Activated T-helper 1 cell treated with Interleukin-2 at 50 U/mL for 16 hours (primary cell): ENCODE results near the gene QRICH2.
A peak's percentile ranks its signal among the peaks of the same experiment; 100 is the strongest.
"Not testable (repeated sequence)": the region's sequence is repeated elsewhere in the genome, so short reads cannot be mapped to it uniquely, and the experiment has no call there.

Experiments
- DNase-seq: peaks from one replicate; pipeline ENCODE4 v3.0.0-alpha.2; 2020; ENCODE audit warnings: low read depth

Gene QRICH2

DNA sequence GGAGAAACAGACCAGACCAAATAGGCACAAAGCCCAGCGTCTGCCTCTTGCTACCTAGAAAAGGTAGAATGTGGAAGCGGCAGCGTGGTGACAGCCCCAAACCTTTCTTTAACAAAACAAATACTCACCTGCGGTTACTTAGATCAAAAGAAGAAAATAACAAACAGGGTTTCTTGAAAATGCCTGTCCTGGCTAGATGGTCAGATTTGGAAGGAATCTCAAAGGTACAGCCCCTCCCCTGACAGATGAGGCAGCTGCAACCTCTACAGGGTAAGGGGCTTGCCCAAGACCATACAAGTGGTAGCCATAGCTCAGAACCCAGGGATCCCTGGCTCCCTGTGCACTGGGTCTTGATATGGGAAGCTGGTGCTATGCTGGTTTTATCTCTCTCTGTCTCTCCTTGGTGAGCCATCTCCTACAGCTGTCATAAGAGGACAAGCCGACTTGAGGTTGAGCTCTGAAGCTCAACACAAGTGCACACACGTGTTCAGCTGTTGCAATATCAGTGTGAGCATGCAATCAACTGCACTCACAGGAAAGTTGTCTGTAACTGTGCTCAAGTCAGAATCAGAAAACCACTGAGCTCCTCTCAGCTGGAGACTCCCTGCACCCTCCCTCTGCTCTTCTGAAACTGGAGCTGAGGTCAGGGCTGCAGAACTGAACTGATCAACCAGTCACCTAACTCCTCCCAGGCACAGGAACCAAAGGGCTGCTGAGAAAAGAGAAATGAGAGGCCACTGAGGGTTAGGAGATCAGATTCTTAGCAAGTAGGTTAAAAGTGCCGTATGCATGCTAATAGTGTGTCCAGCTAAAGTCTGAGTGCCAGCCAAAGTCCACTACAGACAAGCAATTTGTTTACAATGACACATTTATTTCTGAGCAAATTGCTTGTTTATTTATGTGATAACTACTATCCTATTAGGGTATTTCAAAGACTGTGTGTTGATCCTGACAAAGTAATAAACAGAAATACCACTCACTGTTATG, 61.7 kb downstream of the QRICH2 start:
- DNase-seq: no peak

DNA sequence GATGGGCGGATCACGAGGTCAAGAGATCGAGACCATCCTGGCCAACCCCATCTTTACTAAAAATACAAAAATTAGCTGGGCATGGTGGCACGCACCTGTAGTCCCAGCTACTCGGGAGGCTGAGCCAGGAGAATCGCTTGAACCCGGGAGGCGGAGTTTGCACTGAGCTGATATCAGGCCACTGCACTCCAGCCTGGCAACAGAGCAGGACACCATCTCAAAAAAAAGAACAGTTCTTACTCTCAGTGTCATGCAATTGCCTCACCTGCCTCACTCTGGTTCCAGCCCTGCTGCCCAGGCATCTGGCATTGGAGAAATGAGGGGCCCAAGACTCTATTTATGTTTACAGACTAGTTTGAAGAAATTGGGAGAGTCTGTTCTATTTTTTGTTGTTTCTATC, 63.4 kb downstream of the QRICH2 start:
- DNase-seq: not testable (repeated sequence)

DNA sequence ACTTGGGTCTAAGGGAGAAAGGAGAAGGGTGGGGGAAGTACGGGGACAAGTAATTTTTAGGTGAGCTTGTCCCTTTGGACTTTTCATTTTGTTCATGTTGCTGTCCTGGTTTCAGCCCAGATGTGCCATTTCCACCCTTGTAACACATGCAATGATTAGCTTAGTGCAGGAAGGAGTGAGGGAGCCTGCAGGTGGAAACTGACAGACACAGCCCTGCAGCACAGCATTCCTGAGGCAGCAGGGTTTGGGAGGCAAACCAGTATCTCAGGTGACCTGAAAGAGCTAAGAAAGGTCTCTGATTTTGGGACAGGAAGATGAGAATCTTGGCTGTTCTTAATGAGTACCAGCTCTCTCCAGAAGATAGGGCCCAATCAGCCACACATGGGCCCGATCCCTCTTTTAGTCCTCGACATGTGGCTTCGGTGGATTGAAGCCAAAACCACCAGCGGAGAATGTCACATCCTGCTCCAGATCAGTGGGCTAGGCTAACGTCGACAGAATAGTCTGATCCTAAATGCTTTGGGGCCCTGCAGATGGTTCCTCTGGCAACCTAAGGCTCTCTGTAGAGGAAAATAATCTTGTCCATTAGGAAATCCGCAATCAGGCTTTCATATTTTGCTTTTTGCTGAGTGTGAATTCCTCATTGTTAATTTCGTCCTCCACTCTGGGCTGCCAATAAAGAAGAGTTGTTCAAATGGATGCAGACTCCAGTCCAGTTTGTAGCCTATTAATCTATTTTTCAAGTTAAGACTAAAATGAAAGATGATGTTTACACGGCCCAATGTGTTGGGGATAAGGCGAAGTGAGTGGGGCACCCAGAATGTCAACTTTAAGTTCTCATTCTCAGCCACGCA, 64.0 kb downstream of the QRICH2 start:
- DNase-seq: no peak

DNA sequence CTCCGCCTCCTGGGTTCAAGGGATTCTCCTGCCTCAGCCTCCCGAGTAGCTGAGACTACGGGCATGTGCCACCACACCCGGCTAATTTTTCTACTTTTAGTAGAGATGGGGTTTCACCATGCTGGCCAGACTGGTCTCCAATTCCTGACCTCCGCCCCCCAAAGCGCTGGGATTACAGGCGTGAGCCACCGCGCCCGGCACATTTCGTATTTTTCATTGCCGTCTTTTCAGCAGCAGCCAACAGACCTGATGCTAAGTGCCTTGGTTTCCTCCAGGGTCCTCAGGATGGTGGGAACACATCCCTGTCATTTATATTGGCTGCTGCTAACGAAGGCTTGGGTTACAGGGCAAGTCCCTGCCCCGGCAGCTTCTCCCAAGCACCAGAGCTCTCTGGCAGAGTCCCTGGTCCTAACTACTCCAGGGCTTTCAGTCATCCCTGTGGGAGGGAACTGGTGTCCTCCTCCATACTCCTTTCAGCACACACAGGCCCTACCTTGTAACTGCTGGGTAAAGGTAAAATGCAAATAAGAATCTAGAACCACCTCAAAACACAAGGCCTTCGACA, 66.3 kb downstream of the QRICH2 start:
- no peak for DNase-seq

DNA sequence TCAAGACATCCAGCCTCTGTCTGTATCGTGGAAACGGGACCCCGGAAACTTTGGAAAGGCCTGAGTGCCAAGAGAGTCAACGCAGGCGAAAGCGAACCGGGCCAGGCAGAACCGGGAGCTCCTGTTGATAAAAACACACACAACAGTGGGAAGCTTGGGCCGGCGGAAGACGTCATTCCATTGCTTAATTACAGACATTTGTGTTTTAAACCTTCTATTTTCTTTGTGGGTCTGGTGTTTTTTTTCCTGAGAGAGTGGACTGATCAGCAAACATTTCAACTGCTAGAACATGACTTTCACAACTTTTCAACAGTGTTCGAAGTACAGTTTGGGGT, 66.9 kb downstream of the QRICH2 start:
- DNase-seq: no peak

DNA sequence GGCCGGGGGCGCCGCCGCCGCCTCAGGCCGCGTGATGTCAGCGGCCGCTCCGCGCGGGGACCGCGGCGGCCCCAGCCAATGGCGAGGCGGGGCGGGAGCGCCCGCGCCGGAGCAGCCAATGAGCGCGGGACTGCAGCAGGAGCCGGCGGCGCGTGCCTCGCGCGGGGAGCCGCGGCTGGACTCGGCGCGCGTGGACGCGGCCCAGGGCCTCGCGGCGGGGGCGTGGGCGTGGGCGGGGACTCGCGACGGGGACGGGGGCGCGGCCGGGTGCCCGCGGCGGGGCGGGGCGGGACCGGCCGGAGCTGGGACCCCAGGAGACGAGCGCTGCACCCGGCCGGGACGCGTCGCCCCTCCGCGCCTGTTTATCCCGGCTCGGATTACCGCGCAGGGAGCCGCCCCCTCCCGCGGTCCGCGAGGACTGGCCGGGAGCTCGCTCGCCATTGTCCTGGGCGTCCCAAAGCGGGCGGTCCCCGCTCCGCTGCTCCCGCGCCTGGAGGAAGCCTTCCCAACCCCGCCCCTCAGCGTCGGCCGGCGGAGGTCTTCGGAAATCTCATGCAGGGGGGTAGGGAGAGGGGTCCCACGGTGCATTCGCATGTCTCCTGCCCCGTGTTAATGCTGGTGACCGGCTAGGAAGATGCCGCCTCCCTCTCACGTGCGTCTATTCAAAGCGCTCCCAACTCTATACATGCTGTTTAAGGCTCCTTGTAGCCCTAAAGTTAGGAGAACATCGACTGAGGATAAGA, 67.4 kb downstream of the QRICH2 start, which contains the start of gene RNF157:
Gene RNF157, minus strand, starts transcription at position 33 of the 743 bp plus-strand sequence. CDS start 253 bp downstream, outside the sequence.
- DNase-seq: peak; percentile 68

DNA sequence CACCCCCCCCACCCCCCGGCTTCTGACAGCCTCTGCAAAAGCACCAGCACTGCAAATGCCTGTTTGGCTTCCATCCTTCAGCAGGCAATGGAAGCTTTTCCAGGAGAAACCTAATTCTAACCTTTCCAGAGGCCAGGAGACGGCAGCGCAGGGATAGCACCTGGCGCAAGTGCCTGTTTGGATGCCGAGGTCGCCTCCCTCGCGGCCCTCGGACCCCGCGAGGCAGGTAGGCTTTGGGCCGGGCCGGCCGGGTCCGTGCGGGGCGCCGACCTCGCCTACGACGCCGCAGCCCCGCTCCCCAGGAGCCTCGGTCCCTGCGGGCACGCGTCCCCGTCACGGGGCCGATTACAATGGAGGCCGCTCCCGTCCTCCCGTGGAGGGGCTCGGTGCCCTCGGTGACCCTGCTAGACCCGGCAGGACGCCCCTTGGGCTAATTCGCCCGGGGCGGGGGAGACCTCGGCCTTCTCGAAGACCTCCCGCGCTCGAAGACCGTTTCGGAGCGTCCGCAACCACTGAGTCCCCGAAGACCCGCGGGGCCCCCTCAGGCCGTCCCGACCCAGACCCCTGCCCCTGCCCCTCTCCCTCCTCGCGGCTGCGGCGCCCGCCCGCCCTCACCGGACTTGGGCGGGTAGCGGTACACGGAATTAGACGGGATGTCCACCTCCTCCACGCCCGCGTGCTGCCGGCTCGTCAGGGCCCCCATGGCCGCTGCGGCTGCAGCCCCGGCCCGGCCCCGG, 68.4 kb downstream of the QRICH2 start:
- no peak for DNase-seq

DNA sequence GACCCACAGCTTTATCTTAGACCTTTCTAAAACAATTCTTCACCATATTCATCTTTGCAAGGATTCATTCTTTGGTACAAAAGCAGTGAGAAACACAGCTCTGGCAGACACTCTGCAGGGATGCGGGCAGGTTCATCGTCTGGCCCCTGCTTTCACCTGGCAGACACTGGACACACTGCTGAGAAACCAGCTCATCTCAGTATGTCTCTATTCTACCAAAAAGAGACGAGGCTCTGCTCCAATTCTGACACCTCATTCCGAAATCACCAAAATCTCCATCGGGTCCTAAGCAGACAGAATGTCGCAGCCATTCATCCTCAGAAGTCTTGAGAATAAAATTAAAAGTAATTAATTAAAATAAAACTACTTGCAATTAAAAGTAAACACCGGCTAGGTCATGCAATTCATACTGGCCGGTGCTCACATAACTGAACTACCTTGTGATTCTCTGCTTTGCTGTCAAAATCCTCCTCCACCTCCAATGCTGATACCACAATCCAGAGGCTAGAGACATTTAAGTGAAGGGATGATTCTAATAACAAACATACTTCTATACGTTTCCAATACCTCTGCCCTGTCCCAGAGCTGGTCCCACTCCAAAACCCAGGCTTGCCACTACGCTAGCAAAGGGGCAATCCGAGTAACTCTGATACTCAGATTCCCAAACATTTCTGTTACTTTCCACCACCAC, 69.1 kb downstream of the QRICH2 start:
- no peak for DNase-seq

DNA sequence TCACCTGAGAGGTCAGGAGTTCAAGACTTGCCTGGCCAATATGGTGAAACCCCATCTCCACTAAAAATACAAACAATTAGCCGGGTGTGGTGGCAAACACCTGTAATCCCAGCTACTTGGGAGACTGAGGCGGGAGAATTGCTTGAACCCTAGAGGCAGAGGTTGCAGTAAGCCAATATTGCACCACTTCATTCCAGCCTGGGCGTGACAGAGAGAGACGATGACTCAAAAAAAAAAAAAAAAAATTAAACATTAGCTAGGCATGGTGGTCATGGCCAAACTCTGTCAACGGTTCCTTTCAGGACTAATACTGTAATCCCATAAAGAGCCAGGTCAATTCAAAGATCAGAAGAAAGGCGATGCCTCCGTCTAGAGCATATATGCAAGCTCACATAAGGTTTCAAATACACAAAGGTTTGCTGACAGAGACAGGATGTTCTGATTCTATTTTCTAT, 70.2 kb downstream of the QRICH2 start:
- DNase-seq: no peak

DNA sequence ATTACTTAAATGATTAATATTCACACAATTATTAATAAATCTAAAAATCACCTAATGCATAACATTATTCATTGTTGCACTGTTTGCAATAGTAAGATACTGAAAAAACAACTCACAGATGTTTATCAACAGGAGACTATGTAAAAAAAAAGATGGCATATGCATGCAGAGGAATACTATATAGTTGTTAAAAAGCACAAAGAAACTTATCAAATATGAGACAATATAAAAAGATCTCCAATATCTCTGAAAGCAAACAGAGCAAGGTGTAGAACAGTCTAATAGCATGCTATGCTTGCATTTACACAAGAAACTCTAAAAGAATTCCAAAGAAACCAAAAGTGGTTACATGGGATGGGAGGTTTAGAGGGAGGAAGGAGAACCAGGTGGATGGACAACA, 71.5 kb downstream of the QRICH2 start:
- DNase-seq: no peak

DNA sequence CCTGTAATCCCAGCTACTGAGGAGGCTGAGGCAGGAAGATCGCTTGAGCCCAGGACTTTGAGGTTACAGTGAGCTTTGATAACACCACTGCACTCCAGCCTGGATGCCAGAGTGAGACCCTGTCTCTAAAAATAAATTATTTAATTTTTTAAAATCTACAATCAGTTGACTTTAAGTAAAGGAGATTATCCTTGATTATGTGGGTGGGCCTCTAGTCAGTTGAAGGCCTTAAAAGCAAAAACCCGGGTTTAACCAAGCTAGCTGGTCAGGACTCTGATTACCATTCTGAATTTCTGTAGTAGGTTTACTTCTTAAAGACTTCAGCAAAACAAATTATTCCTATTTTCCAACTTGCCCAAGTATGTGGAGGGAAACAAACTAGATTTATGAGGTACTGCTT, 72.2 kb downstream of the QRICH2 start:
- DNase-seq: no peak

DNA sequence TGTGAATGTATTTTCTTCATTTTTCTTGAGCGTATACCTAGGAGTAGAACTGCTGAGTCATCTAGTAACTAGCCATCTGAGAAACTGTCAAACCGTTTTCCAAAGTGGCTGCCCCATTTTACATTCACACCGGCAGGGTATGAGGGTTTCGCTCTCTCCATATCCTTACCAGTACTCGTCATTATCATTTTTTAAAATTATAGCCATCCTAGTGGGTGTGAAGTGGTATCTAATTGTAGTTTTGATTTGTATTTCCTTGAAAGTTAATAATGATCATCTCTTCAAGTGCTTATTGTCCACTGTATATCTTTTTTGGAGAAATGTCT, 73.8 kb downstream of the QRICH2 start:
- no peak for DNase-seq

DNA sequence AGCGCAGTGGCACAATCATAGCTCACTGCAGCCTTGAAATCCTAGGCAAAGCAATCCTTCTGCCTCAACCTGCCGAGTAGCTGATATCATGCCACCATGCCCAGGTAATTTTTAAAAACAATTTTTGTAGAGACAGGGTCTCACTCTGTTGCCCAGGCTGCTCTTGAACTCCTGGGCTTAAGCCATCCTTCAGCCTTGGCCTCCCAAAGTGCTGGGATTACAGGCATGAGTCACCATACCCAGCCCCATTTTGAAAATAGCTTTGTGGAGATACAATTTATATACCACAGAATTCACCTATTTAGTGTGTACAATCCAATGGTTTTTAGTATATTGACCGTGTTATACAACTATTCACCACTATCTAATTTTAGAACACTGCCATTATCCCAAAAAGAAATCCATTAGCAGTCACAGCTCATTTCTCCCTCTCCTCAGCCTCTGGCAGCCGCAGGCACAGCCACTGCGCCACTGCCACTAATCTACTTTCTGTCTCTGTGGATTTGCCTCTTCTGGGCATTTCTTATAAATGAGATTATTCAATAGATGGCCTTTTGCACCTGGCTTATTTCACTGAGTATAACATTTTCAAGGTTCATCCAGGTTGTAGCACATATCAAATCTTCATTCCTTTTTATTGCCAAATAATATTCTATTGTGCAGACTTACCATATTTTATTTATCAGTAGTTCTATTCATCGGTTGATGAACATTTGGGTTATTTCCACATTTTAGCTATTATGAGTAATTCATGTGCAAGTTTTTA, 74.3 kb downstream of the QRICH2 start:
- no peak for DNase-seq

DNA sequence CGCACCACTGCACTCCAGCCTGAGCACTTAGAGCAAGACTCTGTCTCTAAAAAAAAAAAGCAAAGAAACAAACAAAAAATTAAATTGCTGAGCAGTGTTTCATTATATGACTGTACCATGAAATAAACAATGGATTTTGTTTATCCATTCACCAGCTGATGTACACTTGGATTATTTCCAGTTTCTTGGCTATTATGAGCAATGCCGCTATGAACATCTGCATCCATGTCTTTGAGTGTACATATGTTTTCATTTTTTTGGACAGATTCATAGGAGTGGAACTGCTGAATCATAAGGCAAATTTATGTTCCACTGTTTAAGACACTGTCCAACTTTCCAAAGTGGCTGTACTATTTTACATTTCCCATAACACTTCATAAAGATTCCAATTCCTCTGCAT, 75.7 kb downstream of the QRICH2 start:
- no peak for DNase-seq

DNA sequence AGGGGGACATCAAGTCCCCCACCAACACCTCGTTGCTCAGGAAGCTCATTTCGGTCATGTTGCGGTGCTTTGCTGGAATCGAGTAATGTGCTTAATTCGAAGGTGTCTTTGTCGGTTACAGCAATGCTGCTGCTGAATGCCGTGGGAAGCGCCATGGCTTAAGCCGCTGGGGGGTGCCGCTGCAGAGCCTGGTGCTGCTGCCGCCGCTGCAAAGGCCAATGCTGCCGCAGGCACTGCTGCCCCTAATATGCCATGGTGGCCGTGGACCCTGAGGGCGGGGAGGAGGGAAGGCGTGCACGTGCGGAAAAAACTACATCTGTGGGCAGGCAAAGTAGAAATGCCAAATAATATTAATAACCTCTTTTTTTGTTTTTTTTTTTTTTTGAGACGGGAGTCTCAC, 81.3 kb downstream of the QRICH2 start:
- not testable (repeated sequence) for DNase-seq

DNA sequence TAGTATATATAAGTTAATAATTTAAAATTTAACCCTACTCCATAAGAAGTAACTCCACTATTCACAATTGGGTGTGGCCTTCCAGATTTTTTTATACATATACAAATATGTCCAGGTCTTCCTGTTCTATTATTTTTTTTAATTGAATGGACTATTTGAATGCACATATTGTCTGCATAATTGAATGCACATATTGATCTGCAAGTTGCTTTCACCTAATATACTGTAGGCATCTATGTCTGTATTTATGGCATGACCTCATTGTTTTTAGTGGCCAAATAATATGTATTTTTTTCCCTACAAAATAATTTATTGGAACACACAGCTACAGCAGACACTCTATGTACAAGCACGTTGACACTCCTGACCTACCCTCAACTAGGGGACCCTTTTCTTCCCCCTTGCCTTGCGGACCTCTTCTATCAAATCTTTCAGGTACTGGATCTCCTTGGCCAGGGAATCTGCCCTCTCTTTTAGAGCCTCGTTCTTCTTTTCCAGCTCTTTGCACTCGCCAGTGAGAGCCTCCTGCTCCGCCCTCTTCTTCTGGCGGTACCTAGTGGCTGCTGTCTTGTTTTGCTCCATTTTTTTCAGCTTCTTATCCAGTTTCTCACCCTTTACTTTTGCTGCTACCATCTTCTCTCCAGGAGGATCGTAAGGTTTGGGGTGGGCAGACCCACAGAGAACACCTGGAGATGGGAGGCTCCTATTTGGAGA, 82.5 kb downstream of the QRICH2 start:
- DNase-seq: not testable (repeated sequence)
